Left colon (tissue), 2 donors: ENCODE data around the gene NUP62CL. TPM values are rescaled to one million over a fixed set of nuclear protein-coding genes. Genes with fewer than 3 reads are reported as not detected.
A peak's percentile ranks its signal among the peaks of the same experiment; 100 is the strongest.
"Not testable (repeated sequence)": the region's sequence is repeated elsewhere in the genome, so short reads cannot be mapped to it uniquely, and the experiment has no call there.

ENCODE experiments used
- ATAC-seq: fragments of 200-7000 bp; cut with Tn5 transposase; one replicate; pipeline ENCODE4 v1.9.1; 2020; ENCODE audit warnings: mild to moderate bottlenecking, moderate library complexity
- DNase-seq, 2 donors: peaks; one replicate each; pipeline ENCODE4 v3.0.0-alpha.2; 2020
- intact Hi-C, 2 donors: fragments of 100-400 bp; cut with DNase I in 1 of 2; cut with micrococcal nuclease in 1 of 2; formaldehyde crosslinking; loops; one replicate each; pipeline versions ENCODE4 v1.11.2 to v1.14.0; 2022; cut with DNase I, micrococcal nuclease
- total RNA-seq, 2 donors: library from RNA; stranded (reverse); fragmentation: NEBNext Ultra II Directional; extraction: Animal tissue kit (Norgen Biotek cat#: 25700); gene quantifications; one replicate each; pipeline ENCODE4 v1.2.1, GENCODE V29; 2021
- donor health status: DM: no; HTN: no; CAD: no.
- donor health status: DM: yes; HTN: yes; CAD: no.

NUP62CL gene
- total RNA-seq, 2 donors from 2014 or later = 2.4 to 3.7 TPM

DNA sequence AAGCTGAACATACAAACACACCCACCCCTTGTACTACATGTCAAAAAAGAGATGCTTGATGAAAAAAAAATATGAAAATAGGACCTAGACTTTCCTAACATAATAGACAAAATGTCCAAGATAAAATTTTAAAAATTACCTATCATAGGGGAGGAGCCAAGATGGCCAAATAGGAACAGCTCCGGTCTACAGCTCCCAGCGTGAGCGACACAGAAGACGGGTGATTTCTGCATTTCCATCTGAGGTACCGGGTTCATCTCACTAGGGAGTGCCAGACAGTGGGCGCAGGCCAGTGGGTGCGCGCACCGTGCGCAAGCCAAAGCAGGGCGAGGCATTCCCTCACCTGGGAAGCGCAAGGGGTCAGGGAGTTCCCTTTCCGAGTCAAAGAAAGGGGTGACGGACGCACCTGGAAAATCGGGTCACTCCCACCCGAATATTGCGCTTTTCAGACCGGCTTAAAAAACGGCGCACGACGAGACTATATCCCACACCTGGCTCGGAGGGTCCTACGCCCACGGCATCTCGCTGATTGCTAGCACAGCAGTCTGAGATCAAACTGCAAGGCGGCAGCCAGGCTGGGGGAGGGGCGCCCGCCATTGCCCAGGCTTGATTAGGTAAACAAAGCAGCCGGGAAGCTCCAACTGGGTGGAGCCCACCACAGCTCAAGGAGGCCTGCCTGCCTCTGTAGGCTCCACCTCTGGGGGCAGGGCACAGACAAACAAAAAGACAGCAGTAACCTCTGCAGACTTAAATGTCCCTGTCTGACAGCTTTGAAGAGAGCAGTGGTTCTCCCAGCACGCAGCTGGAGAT lies 50.4 kb downstream of the NUP62CL start:
- intact Hi-C loops = not testable (repeated sequence)

DNA sequence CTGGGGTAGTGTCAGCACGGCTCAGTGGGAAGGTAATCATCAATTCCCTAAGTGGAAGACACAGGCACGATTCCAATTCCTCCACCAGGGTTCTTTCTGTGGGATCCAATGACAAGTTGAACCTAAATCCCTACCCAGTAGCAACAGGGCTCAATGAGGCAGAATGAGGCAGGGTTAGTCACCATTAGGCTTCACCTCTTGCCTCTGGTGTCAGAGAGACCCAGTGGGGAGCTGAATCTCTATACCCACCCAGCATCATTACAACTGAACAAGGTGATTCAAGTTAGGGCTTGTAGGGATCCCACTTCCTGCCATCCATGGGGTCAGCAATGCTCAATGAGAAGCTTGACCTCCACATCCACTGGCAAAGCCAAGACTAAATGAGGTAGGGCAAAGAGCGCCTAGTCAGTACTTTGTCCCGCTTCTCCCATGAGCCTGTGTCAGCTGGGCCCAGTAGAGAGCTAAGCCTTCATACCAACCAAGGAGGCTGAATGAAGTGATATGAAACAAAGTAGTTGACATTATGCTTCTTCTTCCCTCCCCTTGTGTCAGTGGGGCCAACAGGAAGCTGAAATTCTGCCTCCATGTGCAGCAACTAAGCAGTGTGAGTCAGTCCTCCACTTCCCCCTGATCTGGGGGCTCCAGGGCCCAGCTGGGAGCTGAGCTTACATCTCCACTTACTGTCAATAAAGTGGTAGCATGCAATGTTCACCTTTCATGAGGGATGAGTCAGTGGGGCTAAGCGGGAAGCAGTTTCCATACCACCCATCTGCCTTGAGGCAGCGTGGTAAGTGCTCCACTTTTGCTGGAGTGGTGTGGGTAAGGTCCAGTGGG lies 51.2 kb downstream of the NUP62CL start:
- peak; percentile 46 for ATAC-seq
- DNase-seq = no peak
- intact Hi-C loops = no loop called here

More for the DNA sequence above, 50.4 kb downstream of the NUP62CL start:
- DNase-seq = peak in 1 of 2 donors; percentile 7
- ATAC-seq = not testable (repeated sequence)

DNA sequence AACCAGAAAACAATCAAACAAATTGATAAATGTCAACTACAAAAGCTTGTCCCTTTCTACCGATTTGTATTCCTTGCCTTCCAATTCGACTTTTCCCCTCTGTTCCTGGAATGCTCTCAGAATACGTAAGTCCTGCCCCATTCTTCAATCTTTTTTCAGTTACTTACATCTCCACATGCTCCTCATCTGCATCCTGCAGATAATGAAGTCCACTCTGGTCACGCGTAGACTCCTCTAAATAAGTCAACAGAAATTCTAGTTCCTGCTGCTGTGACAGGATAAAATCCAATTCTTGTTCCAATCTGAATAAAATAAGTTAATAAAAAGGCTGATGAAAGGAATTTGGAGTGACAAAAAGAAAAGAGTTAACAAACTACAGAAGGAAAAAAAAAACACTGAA lies 53.2 kb downstream of the NUP62CL start:
- intact Hi-C loops = no loop called here
- ATAC-seq = no peak
- DNase-seq = no peak

DNA sequence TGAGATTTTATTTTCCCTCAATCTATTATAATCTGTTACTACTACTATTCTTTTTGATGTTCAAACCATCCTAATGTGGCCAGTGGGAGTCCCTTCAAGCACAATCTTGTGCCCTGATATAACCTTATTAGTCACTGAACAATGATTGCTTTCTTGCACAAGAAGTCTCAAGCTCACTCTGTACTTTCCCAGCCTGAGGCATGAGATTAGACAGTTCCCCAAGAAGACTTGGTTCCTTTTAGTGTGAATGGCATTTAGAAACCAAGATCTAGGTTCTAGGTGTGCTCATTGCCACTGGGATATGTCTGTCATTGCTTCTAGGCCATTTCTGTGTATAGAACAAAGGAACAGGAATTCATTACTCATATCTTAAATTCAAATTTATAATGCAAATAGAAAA lies 59.6 kb downstream of the NUP62CL start:
- intact Hi-C loops = no loop called here
- no peak for ATAC-seq
- DNase-seq = no peak

DNA sequence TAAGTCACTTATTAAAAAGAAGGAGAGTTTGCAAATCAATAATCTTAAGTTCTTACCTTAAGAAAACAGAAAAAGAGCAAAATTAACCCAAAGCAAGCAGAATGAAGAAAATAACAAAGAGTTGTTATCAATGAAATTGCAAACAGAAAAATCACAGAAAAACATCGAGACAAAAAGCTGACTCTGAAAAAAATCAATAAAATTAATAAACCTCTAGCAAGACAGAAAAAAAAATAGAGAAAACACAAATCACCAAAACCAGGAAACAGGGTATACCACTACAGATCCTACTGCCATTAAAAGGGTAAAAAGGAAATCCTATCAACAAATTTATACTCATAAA lies 70.3 kb downstream of the NUP62CL start:
- intact Hi-C loops = no loop called here
- no peak for ATAC-seq

DNA sequence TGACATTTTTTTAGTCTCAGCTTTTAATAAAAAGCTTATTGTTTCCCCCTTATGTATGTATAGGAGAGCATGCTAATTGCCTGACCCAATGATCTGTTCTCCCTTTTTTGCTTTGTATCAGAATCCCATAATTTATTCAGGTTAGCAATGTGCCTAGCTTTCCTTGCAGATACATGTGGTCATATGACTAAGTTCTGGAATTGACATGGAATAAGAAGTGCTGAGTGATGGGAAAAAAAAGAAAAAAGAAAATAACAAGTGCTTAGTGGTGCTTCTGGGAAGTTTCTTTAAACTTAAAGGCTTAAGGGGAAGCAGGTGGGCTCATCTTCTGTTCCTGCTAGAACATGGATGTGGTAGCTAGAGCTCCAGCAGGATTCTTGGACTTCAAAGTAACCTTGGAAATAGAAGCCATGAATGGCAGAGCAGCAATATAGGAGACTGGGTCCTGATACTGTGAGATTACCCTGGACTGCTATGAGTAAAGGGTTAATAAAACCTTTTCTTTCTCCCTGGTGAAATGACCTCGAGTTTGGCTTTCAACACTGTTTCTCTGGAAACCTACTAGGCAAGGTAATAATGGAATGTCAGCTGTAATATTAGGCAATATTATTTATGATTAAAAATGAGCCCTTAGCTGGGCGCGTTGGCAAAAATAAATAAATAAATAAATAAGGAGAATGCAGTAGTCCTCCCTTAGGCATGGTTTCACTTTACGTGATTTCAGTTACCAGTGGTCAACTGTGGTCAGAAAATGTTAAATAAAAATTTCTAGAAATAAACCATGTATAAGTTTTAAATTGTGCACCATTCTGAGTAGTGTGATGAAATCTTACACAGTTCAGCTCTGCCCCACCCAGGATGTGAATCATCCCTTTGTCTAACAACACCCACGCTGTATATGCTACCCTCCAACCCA lies 70.9 kb downstream of the NUP62CL start:
- intact Hi-C loops = no loop called here
- DNase-seq = no peak

More for the DNA sequence above, 70.3 kb downstream of the NUP62CL start:
- DNase-seq = no peak

DNA sequence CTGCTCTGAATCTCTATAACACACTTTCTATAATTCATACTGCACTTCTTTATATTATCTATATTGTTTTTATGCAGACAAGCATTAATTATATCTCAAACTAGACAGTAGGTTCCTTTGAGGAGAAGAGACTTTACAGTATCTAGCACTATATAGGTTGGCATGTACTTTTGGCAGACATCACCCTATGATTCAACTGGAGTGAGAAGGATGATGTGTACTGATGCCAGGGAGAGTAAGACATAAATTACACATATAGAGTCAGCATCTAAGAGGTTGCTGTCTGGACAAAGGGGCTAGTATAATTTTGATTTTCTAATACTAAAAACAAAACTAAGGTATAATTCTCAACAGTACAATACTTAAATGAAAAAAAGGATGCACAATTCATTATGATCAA lies 82.5 kb downstream of the NUP62CL start:
- intact Hi-C loops = no loop called here
- no peak for DNase-seq
- ATAC-seq = no peak

More for the DNA sequence above, 70.9 kb downstream of the NUP62CL start:
- peak; percentile 78 for ATAC-seq

DNA sequence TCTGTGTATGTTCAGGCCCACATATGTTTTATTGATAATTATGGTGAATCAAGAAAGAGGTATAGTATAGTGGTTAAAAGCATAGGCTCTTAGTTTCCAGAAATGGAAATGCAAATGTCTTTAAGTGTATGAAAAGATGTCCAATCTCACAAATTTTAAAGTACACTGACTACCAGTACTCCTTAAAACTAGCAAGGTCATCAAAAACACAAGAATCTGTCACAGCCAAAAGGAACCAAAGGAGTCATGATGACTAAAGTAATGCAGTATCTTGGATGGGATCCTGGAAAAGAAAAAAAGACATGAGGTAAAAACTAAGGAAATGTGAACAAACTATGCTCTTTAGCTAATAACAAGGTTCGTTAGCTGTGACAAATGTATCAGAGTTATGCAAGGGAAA lies 87.0 kb downstream of the NUP62CL start:
- intact Hi-C loops = no loop called here
- DNase-seq (no peak), ATAC-seq (no peak)

DNA sequence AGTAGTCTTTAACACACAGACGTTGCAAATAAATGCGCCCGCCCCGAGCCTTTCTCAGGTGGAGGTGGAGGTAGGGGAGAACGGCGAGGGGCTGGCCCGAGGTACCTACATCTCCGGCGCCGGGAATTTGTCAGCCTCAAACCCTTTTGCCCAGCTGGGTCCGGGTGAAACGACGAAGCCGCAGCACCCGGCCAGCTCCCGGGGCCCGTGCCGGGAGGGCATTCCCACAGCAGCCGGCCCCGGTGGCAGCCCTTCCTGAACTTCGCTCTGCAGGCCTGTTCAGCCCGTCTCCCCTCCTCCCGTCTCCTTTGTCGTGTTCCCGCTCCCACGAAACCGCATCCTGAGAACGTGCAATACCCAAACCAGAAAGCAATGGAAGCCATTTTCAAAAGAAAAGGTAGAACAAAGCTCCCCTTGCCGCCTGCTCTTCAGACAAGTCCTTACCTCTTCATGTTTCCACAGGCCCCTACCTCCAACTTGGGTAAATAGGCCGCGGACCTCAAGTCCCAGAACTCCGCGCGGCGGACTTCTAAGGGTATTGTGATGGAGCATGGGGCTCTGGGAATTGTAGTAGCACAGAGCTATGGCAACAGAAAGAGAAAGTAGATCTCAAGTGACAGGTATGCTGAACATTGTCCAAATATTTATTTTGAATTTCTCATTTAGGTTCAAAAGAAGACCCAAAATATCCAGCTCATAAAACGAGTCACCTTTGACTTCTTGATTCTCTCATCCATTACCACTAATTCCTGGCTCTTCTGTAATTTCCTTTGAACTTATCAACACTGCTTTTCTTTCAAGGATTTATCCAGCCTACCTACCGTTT lies 87.7 kb downstream of the NUP62CL start, which contains the start of gene RBM41:
RBM41 (minus strand) TSS at position 501 of the 826 bp plus-strand sequence; CDS start at position 452, 49 bp downstream.
- peak; percentile 80 to 85 for DNase-seq
- intact Hi-C loops = no loop called here
- peak; percentile 99 for ATAC-seq

DNA sequence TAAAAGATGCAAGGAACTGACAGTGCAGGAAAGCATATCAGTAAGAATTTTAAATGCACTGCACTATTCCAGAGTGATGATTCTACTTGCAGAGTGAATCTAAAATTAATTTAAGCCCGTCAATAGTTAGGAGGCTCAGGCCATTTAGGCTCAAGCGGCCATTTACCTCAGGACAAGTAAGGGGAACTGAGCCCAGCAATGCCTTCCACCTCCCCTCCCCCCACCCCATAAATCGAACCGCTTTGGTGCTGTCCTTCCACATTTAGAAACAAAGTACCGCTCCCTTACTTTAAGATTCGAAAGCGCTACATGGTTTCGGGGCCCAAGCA lies 88.3 kb downstream of the NUP62CL start:
- intact Hi-C loops = no loop called here
- DNase-seq (no peak), ATAC-seq (no peak)

DNA sequence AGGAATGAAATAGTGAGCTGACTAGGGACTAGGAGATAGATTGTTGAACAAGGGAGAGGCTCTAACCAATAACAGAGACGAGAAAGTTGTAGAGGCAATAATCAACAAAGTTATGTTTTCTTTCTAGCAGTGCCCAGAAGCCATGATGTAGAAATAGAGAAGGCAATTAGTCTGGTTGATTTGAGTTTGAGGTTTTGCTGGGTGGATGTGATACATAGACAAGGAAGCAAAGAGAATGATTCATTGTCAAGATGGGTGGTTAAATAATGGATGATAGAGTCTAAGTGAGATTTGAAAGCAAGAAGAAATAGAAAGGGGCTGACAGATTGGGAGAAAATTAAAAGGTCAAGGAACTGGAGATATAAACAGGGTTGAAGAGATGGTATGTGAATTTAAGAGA lies 98.8 kb downstream of the NUP62CL start:
- DNase-seq = no peak
- no peak for ATAC-seq
- intact Hi-C loops = no loop called here

DNA sequence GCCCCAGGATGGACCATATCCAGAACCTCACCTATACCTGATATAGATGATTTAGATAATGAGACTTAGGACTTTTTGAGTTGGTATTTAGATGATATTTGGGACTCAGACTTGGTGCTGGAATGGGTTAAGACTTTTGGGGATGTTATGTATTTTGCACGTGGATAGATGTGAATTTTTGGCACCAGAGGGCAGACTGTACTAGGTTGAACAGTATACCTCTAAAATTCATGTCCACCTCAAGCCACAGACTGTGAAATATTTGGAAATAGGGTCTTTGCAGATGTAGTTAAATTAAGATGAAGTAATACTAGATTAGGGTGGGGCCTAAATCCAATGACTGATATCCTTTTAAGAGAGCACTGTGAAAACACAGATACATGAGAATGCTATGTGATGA lies 103.3 kb downstream of the NUP62CL start:
- DNase-seq = no peak
- intact Hi-C loops = no loop called here
- no peak for ATAC-seq

DNA sequence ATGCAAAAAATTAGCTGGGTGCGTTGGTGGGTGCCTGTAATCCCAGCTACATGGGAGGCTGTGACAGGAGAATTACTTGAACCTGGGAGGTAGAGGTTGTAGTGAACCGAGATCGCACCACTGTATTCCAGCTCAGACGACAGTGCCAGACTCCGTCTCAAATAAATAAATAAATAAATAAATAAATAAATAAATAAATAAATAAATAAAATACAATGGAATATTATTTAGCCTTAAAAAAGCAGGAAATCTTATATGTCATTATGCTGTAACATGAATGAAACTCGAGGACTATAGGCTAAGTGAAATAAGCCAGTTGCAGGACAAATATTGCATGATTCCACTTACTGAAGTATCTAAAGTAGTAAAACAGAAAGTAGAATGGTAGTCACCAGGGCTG lies 130.1 kb downstream of the NUP62CL start:
- intact Hi-C loops = no loop called here
- no peak for ATAC-seq

More for the DNA sequence above, 130.1 kb downstream of the NUP62CL start:
- DNase-seq = no peak

Other genes starting within 250 kb of the NUP62CL start
- gene MORC4, start 206.2 kb downstream of the NUP62CL start, total RNA-seq = 10 to 100 TPM; 10.5 to 11.3 TPM
- 10 to 100 TPM; 20.3 to 21.3 TPM for gene RBM41, start 87.6 kb downstream of the NUP62CL start, total RNA-seq
- gene DNAAF6, start 178 bp upstream of the NUP62CL start, total RNA-seq = not detected
- under 1 TPM; 0.17 to 0.27 TPM for gene FRMPD3, start 243.2 kb upstream of the NUP62CL start, total RNA-seq